CD4-positive, alpha-beta T cell treated with Interleukin-15 for 4 hours (primary cell): ENCODE results near the gene ZNF280D.
"Not testable (repeated sequence)": the region's sequence is repeated elsewhere in the genome, so short reads cannot be mapped to it uniquely, and the experiment has no call there.

Experiments
- DNase-seq: peaks from one replicate; pipeline ENCODE4 v3.0.0-alpha.2; 2020; ENCODE audit warnings: low spot score

The ZNF280D gene, protein sequence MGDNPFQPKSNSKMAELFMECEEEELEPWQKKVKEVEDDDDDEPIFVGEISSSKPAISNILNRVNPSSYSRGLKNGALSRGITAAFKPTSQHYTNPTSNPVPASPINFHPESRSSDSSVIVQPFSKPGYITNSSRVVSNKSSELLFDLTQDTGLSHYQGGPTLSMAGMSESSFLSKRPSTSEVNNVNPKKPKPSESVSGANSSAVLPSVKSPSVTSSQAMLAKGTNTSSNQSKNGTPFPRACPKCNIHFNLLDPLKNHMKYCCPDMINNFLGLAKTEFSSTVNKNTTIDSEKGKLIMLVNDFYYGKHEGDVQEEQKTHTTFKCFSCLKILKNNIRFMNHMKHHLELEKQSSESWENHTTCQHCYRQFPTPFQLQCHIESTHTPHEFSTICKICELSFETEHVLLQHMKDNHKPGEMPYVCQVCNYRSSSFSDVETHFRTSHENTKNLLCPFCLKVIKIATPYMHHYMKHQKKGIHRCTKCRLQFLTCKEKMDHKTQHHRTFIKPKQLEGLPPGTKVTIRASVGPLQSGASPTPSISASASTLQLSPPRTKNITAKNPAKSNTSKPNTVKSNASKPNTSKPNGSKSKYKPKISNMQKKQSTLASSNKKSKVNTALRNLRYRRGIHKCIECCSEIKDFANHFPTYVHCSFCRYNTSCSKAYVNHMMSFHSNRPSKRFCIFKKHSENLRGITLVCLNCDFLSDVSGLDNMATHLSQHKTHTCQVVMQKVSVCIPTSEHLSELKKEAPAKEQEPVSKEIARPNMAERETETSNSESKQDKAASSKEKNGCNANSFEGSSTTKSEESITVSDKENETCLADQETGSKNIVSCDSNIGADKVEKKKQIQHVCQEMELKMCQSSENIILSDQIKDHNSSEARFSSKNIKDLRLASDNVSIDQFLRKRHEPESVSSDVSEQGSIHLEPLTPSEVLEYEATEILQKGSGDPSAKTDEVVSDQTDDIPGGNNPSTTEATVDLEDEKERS

DNA sequence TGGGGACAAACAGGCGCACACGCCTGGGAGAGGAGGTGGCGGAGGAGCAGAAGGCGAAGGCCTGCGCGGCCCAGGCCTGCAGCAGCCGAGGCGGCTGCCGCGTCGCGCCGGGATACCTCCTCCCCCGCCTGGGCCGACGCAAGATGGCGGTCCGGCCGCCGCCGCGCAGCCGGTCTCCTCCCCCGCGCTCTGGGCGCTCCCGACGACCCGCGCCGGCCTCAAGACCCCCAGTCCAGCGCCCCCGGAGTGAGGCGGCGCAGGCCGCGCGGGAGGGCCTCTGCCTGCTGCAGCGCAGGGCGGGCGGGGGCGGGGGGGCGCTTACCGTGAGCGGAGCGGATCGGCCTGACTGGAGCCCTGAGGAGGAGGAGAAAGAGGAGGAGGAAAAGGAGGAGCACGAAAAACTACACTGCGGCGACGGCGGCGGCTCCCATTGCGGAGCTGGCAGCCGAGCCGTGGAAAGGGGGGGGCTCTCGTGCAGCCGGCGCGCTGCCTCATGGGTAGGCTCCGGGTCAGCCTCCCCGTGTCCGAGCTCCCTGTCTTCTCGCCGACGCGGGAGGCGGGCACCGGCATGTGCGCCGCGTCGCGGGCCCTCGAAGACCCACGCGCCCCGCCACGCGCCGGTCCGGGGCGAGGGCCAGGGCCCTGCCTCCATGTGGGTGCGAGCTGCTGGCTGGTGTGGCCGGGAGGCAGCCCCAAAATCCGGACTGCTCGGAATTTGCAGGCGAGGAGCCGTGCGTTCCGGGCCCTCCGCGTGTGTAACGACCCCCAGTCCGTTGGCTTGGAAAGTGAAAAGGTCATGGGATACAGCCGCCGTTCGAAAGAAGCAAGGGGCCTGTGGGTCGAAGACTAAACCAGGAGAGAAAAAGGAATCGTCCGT is at the start of gene ZNF280D:
ZNF280D (minus strand) TSS at position 374 of the 877 bp plus-strand sequence. CDS start 26,400 bp downstream, outside the sequence.
- peak; percentile 80 for DNase-seq

DNA sequence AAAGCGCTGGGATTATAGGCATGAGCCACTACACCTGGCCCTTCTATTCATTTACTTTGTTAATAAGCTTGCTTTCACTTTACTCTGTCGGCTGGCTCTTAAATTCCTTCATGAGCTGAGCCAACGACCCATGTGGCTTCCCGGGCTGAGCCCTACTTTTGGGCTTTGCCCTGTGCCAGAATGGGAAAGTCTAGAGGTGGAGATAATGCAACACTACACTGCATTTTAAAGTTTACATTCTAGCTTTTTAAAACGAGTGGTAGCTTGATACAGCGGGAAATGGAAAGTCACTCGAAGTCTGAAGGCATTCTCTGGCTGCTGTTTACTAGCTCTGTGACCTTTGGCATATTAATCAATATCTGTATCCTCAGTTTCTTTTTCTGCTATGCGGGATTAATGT is 49.0 kb upstream of the ZNF280D start:
- DNase-seq = no peak

DNA sequence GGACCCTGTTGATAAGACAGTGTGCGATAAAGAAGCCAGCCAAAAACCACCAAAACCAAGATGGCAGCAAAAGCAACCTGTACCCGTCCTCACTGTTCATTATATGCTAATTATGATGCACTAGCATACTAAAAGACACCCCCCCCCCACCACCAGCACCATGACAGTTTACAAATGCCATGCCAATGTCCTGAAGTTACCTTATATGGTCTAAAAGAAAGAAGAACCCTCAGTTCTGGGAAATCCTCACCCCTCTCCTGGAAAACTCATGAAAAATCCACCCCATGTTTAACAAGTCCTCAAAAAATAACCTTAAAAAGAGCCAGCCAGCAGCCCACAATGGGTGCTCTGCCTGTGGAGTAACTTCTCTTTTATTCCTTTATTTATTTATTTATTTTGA is 48.4 kb upstream of the ZNF280D start:
- DNase-seq = no peak

DNA sequence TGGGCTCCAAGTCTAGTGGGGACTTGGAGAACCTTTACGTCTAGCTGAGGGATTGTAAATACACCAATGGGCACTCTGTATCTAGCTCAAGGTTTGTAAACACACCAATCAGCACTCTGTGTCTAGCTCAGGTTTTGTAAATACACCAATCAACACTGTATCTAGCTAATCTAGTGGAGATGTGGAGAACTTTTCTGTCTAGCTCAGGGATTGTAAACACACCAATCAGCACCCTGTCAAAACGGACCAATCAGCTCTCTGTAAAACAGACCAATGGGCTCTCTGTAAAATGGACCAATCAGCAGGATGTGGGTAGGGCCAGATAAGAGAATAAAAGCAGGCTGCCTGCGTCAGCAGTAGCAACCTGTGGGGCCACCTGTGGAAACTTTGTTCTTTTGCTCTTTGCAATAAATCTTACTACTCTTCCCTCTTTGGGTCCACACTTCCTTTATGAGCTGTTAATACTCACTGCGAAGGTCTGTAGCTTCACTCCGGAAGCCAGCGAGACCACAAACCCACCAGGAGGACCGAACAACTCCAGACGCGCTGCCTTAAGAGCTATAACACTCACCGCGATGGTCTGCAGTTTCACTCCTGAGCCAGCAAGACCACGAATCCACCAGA is 46.9 kb upstream of the ZNF280D start:
- not testable (repeated sequence) for DNase-seq

DNA sequence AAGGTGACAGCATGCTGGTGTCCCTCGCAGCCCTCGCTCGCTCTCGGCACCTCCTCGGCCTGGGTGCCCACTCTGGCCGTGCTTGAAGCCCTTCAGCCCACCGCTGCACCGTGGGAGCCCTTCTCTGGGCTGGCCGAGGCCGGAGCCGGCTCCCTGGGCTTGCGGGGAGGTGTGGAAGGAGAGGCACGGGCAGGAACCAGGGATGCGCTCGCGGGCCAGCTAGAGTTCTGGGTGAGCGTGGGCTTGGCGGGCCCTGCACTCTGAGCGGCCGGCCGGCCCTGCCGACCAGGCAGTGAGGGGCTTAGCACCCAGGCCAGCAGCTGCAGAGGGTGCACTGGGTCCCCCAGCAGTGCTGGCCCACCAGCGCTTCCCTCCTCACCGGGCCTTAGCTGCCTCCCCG is 46.1 kb upstream of the ZNF280D start:
- not testable (repeated sequence) for DNase-seq

DNA sequence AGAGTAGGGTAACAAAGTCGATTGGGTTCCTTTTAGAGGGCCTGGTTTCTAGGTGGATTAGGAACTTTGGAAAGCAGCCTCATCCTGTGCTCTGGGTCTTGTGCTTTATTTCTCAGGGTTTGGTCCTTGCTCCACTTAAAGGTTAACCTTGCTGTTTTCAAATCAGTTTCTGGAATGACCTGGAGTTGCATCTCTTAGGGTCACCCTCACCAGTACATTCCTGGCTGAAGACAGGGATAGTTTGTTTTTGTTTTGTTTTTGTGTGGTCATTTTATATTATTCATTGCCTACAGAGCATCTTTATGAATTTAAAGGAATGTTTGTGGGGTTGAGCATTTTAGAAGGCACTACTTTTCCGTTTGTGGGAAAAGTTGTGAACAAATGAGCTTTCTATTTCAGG is 45.5 kb upstream of the ZNF280D start:
- no peak for DNase-seq

DNA sequence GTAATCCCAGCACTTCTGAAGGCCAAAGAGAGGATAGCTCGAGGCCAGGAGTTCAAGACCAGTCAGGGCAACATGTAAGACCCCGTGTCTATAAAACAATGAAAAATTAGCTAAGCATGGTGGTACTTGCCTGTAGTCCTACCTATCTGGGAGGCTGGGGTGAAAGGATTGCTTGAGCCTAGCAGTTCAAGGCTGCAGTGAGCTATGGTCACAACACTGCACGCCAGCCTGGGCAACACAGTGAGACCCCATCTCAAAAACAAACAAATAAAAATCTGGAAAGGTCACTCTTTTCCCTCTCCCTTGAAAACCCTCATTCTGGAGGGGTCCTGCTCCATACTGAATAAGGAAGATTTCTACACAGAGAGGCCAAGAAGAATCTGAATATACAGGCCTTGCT is 43.5 kb upstream of the ZNF280D start:
- DNase-seq = no peak

DNA sequence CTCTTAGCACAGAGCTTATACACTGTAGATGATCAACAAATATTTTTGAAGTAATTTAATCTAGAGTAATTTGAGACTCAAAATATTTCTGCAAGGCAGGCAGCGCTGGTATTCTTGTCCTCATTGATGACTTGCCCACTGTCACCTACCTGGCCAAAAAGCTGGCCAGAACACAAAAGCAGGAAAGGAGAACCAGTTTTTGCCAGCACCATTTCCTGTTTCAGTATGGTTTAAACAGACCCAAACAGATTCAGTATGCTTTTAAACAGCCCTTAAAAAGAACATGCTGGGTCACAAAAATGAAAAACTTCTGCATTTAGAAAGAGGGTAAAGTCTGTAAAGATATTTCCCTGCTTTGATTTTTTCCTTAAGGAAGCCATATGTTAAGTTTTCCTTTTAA is 42.3 kb upstream of the ZNF280D start:
- DNase-seq = no peak

DNA sequence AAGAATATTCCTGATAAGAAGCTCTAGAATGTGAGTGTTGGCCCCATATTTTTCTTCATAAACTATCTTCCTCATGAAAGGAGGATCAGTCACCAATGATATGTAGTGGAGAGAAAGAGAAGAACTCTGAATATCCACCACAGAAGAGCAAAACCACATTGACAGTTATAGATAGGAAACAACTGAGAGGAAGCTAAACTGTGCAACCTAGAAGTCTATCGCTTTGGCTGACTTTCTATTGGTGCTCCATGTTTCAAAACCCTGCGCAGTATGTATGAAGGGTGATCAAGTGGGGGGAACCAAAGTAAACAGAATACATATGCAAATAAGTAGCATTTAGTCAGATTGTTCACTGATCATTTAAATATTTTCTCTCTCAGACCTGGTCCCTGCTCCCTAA is 41.0 kb upstream of the ZNF280D start:
- DNase-seq = no peak

DNA sequence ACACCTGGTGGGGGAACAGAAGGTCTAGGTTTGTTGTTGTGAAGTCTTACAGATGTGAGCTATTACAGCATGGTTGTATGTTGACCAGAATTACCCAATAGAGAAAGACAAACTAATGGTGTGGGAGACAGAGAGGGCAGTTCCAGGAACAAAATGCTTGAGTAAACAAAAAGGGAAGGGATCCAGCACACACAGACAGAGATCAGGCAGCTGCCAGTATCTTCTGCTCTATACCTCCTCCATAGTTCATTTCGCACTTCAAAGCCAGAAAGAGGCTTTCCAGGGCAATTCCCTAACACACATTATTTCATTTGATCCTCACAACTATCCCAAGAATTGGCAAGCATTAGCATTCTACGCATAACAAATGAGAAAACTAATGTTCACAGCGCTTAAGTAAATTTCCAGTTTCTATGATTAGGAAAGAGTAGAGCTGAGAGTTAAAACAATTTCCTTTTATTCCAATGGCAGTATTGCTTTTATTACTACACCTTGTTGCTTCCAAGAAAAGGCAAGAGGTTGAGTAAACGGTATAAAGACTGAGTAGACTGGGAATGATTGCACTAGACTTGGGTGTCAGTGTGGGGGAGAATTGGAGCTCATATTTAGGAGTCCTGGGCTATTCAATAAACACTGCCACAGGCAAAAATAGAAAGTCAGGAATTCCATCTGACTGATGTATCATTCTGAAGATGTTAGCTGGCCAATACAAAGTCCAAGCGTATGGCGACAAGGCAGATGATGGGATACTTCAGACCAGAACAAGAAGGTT is 39.7 kb upstream of the ZNF280D start:
- no peak for DNase-seq

DNA sequence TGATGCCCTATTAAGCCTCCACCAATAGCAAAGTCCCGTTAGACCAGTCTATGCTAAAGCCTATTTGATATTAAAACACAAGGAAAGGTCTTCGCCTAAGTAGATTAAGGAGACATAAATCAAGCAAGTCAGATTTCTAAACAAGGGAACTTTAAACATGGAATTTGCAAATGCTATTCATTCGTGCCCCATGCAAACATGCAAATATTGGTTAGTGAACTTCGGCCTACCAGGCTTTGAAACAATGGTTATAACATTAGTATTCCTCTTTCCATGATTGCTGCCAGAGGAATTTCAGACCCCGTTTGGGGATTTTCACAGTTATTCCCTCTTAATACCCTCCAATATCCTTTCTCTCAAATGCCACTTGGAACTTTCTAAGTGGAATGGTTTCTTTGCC is 36.9 kb upstream of the ZNF280D start:
- DNase-seq = no peak

DNA sequence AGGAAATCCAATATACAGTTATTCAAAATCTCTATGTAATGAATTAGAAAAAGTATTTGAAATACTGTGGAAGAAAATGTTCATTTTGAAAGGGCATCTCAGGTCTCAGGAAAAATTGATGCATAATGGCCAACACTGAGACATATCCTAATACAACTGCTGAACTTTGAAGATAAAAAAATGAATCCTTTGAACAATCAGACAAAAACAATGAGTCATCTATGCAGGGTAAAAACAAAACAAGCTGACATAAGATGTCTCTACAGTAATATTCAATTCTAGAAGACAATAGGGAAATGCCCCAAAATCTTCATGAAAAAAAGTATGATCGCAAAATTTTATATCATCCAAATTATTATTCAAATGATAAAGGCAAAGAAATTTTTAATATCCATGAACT is 34.0 kb upstream of the ZNF280D start:
- DNase-seq = no peak

DNA sequence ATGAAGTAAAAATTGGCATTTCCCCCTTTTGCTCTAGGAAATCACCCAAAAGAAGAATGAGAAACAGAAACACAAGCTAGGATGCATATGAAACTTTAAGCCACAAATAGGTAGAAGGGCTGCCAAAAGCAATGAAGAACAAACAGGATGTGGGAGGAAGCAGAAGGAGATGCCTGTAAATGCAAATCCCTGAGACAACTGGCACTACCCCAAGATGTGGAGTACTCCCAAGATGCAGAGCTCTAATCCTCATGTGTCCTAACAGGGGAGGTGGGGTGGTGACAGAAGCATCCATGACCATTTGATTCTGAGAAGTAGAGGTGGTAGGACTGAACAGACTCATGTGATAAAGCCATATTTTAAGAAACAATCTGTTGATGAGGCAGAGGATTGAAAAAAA is 31.9 kb upstream of the ZNF280D start:
- DNase-seq = no peak

DNA sequence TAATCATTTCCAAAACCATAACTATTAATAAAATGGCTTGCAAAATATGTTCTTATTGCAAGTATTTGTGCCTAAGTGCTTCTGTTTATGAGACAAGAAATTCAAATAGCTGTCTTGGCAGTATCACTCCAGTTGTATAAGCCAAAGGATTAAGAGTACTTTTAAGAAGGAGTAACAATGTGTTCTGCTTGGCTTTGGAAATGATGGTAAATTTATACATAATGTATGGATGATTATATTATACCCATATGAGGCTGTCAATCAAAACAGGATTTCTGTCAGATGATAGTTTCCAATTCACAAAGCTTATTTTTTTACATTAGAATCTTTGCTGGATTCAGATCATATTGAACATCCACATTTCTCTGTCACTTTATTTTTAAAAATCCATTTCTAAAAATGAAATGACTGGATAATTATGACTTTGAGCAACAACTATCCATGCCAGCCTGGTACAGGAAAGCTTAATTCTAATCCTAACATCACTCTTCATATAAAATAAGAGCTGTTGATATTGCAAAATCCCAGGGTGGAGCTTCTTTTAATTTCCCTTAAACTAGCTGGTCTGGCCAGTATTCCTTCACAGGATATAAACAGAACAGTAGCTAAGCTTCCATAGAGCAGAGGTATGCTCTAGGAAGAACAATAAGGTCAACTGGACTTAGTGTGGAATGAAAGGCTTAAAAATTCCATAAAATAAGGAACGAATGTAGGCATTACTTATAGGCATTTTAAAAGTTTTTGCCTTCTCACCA is 30.0 kb upstream of the ZNF280D start:
- DNase-seq = no peak

DNA sequence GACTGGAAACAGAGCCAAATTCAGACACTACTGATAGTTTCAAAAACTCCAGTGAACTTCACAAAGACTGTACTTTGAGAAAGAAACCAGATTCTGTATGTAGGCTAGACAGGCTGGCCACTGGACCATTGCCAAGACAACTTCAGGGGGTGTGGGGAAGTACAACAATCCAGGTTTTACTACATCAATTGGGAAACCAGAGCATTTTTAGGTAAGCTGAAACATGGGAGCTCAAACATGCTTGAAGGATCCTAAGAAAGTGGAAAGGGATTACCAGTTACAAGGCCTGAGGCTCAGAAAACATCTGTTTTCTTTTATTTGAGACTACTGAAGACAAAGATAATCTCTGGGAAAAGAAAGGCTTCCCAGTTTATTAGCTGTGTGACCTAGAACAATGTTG is 26.9 kb upstream of the ZNF280D start:
- no peak for DNase-seq

DNA sequence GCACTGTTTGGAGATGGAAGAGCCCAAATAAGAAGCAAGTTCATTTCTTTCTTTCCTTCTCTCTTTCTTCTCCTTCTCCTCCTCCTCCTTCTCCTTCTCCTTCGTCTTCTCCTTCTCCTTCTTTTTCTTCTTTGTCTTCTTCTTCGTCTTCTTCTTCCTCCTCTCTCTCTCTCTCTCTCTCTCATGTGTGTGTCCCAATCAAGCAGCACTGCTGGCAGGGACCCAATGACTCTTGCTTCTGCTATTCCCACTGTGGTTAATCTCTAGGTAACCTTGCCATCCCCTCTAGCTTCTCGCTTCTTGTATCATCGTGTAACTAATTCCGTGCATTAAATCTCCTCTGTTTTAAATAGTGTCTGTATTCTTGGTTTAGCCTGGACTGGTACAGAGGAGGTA is 26.1 kb upstream of the ZNF280D start:
- no peak for DNase-seq

DNA sequence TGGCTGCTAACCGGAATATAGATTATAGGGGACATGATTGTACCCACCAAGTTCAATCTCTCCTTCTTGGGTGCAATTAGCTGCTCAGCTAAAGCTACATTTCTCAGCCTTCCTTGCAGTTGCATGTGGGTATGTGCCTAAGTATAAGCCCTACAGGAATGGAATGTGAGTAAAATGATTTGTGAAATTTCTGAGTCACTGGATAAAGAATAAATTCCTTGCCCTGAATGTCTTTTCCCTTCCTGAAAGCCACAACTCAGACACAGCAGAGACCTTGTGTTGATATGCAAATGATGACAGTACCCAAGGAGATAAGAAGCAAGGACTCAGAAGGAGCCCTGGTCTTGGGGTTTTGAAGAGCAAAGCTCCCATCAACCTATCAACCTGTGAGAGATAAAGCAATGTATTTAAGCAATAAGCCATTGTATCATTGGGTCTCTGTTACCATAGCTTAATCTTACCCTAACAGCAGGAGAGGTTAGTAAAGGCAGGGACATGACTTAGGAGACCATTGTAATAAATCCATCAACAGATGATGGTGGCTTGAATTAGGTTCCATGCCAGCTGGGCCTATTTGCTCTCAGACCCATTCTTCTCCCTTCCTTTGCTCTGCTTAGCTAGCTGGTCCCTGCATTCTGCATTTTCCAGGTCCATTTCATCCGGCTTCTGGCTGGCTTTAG is 25.6 kb upstream of the ZNF280D start:
- DNase-seq = no peak

DNA sequence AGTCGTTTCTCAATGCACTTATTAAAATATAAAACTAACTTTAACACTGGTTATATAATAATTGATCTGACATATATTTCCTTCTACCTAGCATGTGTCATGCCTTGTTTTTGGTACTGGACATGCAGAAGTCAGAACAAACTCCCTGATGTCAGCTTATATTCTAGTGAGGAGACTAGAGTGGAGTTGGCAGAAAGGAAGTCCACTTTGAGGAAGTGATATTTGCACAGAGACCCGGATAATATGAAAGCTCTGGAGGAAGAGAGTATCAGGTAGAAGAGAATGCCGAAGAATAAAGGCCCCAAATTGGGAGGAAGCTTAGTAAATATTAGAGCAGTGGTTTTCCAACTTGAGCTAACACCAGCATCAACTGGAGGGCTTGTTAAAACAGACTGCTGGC is 24.6 kb upstream of the ZNF280D start:
- DNase-seq = no peak

DNA sequence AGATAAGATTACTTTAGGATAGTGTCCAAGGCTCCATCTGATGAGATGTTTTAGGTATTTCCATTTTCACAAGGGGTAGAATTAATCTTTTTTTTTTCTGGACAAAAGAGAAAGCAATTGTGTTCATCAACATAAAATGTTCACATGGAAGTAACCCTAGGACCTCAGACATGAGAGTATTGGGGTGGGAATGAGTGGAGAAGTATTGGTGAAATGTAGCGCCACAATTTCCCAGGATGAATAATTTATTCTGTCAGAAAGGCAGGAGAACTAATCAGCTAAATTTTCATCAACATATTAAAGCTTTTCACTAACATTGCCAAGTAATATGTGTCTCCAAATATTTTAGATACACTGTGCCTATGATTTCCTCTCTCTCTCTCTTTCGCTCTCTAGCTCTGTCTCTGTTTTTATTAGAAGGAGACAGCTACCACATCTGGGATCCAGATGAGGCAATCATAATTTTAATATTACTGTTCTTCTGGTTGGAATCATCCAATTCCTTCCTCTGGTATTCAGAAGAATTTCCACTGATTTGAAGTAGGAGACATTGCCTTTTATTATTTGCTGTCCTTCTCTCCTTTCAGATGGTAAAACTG is 21.6 kb upstream of the ZNF280D start:
- DNase-seq = no peak
